G401 (cell line): ENCODE results near the gene ZDHHC3. TPM values are rescaled to one million over a fixed set of nuclear protein-coding genes. Genes with fewer than 3 reads are reported as not detected.
A peak's percentile ranks its signal among the peaks of the same experiment; 100 is the strongest.
"Not testable (repeated sequence)": the region's sequence is repeated elsewhere in the genome, so short reads cannot be mapped to it uniquely, and the experiment has no call there.

Source experiments
- DNase-seq: peaks from one replicate; pipeline ENCODE4 v3.0.0-alpha.2; 2015; ENCODE audit warnings: low spot score
- in situ Hi-C: cut with HindIII; loops from 2 replicates; pipeline ENCODE4 v1.10.0; 2016; ENCODE audit warnings: low sequenced_read_pairs, mixed read lengths
- total RNA-seq: library from RNA; depleted of rRNA; stranded (reverse); fragments of >200 nt; shearing (Covaris generic); gene quantifications from 2 replicates; pipeline ENCODE4 v1.2.3, GENCODE V29; 2014

ZDHHC3 gene
- total RNA-seq, 1 experiment from 2014 or later, result 98.2 TPM

DNA sequence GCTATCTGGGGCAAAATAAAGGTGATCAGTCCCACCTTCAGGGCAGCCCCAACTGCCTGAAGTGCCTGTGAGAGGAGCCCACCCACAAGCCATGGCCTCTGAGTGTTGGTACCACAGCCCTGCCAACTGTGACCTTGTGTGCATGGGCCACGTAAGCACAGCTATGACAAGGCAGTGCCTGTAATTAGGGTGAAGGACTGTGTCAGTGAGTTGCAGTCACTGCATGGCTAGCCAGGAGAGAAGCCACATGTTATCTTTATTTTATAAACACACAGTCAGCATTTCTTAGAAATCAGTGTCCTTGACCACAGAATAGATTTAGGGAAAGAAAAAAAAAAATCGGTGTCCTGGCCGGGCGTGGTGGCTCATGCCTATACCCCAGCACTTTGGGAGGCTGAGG lies 24.8 kb upstream of the ZDHHC3 start:
- DNase-seq, result no peak
- in situ Hi-C loops, result no loop called here

DNA sequence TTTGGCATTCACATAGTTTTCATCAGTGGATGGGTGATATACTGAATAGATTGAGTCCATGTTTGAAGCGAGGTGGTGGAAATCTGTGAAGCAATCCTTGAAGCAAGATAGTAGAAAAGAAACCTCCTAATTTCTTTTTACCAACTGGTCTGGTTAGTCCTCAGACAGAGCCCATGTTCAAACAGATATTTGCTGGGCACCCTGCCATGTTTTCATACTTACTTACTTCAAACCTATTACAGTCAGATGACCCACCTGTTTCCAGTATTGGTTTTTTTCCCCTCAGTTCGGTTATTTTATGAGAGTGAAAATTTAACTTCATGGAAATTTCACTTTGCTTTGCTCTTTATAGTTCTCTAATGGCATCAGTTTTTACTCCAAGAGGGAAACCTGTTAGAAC lies 23.8 kb upstream of the ZDHHC3 start:
- in situ Hi-C loops, result no loop called here
- no peak for DNase-seq

GRCh38 chr3:44996556-44996969 lies 20.6 kb upstream of the ZDHHC3 start:
- peak; percentile 41 for DNase-seq
- in situ Hi-C loops, result no loop called here

DNA sequence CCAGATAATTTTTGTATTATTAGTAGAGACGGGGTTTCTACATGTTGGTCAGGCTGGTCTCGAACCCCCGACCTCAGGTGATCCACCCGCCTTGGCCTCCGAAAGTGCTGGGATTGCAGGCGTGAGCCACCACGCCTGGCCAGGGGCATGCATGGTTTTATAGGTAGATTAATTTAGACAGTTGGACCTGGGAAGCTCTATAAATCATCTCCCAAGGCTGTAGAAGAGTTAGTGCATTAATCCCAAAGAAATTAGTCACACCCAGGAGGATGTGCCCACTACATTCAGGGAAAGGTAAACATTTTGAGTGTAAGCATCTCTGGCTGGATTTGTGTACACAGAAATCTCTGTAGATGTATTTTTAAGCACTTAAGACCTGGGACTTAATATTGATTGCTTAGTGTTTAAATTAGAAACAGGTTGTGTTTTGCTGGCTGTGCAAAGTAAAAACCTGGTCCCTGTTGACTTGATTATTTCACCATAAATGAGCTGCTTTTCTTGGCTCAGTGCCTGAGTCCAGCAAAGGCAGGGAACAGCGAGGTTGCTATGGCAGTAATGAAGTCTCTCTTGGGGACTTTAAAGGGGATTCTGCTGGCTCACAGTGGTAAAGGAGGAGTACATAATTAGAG lies 19.3 kb upstream of the ZDHHC3 start:
- in situ Hi-C loops, result no loop called here
- DNase-seq, result peak; percentile 80

DNA sequence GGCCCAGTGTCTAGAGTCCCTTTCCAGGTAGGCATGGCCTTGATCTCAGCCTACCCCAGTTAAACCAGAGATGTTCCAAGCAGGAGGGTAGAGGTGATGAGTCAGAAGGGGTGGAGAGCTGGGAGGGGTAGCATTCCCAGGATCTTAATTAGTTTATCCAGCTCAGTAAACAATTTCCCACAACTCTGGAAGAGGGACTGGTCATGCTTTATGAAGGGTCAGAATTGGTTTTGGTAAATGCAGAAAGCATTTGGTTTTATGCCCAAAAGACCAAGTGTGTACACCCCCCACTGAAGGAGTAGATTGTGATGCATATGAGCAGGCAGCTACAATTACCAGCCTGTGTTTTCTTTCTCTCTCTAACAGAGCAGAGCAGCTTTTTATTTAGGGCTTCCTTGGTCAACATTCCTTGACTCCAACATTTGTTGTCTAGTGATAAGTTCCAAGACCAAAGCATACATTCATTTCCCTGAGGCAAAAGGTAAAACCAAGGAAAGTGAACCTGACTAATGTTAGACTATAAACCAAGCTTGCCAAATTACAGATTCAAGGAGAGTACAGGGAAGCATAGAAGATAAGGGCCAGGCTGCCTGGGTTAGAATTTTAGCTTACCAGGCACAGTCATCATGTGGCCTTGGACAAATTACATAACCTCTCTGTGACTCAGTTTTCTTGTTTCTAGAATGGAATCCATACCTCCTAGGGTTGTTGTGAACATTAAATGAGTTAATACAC lies 17.7 kb upstream of the ZDHHC3 start:
- in situ Hi-C loops, result no loop called here
- no peak for DNase-seq

- in situ Hi-C loops, result no loop called here
- DNase-seq, result no peak
Measured at GRCh38 chr3:44992555-44993470, 16.8 kb upstream of the ZDHHC3 start.

- in situ Hi-C loops, result no loop called here
- no peak for DNase-seq
Measured at GRCh38 chr3:44991326-44991725, 15.4 kb upstream of the ZDHHC3 start.

- peak; percentile 90 for DNase-seq
- in situ Hi-C loops, result no loop called here
Measured at GRCh38 chr3:44989636-44990373, 13.8 kb upstream of the ZDHHC3 start.

DNA sequence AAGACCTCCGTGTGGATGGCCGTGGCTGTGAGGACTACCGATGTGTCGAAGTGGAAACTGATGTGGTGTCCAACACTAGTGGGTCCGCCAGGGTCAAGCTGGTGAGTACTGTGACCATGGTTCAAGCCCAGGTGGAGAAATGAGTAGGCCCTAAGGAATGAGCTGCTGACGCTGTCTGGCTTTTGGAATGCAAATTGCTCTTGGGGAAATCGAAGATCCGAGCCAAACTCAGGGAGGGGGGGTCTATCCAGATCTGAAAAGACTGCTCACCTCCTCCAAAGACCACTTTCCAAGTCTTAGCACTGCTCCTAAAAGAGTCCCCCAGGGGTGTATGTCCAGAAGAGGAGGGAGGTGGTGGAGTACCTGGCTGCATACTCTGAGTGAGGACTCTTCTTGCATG lies 13.2 kb upstream of the ZDHHC3 start:
- in situ Hi-C loops, result no loop called here
- DNase-seq, result no peak

- no peak for DNase-seq
- in situ Hi-C loops, result no loop called here
Measured at GRCh38 chr3:44988073-44988472, 12.1 kb upstream of the ZDHHC3 start.

GRCh38 chr3:44987332-44987731 lies 11.4 kb upstream of the ZDHHC3 start:
- in situ Hi-C loops, result no loop called here

DNA sequence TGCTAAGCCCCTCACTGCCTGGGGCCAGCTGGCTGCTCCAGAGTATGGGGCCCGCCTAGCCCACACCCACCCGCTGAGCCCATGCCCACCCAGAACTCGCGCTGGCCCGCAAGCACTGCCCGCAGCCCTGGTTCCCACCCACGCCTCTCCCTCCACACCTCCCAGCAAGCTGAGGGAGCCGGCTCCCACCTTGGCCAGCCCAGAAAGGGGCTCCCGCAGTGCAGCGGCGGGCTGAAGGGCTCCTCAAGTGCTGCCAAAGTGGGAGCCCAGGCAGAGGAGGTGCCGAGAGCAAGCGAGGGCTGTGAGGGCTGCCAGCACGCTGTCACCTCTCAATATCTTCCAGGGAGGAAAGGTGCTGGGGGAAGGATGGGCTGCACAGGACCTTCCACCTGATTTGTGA lies 10.4 kb upstream of the ZDHHC3 start:
- DNase-seq, in situ Hi-C loops: not testable (repeated sequence)

More at GRCh38 chr3:44987332-44987731, 11.4 kb upstream of the ZDHHC3 start:
- no peak for DNase-seq

DNA sequence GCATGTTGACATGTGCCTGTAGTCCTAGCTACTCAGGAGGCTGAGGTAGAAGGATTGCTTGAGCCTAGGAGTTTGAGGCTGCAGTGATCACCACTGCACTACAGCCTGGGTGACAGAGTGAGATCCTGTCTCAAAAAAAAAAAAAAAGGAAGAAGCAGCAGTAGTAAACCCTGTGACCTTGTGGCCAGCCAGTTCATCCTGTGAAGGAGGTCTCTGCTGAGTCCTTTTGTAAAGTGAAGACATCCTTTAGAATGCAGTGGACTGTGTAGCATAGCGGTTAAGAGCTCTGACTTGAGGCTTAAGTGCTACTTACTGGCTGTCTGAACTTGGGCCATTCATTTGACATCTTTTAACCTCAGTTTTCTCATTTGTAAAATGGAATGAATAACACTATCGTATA lies 8.4 kb upstream of the ZDHHC3 start:
- no peak for DNase-seq
- in situ Hi-C loops, result no loop called here

GRCh38 chr3:44983484-44983941 lies 7.5 kb upstream of the ZDHHC3 start:
- in situ Hi-C loops, result no loop called here
- DNase-seq, result no peak

- in situ Hi-C loops, result no loop called here
Measured at GRCh38 chr3:44982817-44983216, 6.8 kb upstream of the ZDHHC3 start.

GRCh38 chr3:44981751-44982150 lies 5.8 kb upstream of the ZDHHC3 start:
- in situ Hi-C loops, result no loop called here
- DNase-seq, result no peak

More at GRCh38 chr3:44982817-44983216, 6.8 kb upstream of the ZDHHC3 start:
- no peak for DNase-seq

DNA sequence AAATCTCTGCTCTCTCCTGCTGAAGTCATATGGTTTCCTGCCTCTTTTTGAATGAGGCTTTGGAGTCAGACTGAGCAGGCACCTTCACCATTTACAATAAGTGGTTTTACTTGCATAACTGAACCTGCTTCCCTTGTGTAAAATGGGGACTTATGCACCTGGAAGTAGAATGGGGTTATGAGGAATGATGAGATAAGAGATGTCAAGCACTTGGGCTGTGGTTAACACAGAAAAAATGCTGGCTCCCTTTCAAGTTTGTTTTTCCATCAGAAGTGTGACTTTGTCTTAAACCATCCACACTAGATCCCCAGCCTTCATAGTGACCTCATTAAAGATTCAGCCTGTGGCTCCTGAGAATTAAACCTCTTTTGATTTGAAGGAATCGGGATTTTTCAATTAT lies 5.2 kb upstream of the ZDHHC3 start:
- DNase-seq, result no peak
- in situ Hi-C loops, result no loop called here

GRCh38 chr3:44974416-44974815 lies 1.6 kb downstream of the ZDHHC3 start:
- no peak for DNase-seq
- in situ Hi-C loops, result no loop called here

DNA sequence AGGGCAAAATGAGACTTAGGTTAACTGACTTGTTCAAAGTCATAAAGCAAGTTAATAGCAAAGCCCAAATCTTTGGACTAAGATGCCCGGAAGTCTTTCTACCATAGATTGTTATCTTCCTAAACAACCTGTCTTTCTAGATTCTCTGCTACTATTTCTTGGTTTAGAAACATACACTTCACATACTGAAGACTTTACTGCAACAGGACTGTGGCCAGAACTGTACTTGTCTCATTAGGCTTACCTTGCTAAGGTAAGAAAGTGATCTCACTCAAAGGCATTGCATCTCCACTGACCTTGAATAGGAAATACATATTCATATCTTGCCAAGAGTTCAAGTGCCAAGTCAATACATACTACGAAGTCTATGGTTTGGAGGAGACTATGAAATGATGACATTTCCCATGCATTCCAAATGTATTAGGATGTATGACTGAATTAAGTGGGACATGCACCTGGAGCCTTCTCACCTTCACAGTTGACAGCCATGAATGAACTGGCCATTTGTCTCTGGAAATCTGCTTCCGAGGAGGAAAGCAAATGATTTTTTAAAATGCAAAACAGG lies 5.0 kb downstream of the ZDHHC3 start:
- in situ Hi-C loops, result no loop called here

More for the DNA sequence above, 5.0 kb downstream of the ZDHHC3 start:
- no peak for DNase-seq
